AG09309 (cell line): ENCODE results near the gene UBE2E2.

Experiments used
- DNase-seq: peaks from one replicate; pipeline ENCODE4 v3.0.0-alpha.2; 2010; ENCODE audit warnings: low read depth
- H3K4me3 ChIP-seq: 2 replicates; pipeline ENCODE4 v1.5.1; 2011; ENCODE audit warnings: mild to moderate bottlenecking, low read depth, low read length, moderate library complexity; ENCODE audit not compliant: control insufficient read depth
- TF ChIP-seq, protein P1 (sequence below): IDR thresholded peaks from 2 replicates; pipeline ENCODE4 v1.5.1; 2011; ENCODE audit warnings: mild to moderate bottlenecking, low read depth, low read length, inconsistent platforms; ENCODE audit not compliant: insufficient read depth, control insufficient read depth; ENCODE audit errors: missing control alignments

UBE2E2 gene

DNA sequence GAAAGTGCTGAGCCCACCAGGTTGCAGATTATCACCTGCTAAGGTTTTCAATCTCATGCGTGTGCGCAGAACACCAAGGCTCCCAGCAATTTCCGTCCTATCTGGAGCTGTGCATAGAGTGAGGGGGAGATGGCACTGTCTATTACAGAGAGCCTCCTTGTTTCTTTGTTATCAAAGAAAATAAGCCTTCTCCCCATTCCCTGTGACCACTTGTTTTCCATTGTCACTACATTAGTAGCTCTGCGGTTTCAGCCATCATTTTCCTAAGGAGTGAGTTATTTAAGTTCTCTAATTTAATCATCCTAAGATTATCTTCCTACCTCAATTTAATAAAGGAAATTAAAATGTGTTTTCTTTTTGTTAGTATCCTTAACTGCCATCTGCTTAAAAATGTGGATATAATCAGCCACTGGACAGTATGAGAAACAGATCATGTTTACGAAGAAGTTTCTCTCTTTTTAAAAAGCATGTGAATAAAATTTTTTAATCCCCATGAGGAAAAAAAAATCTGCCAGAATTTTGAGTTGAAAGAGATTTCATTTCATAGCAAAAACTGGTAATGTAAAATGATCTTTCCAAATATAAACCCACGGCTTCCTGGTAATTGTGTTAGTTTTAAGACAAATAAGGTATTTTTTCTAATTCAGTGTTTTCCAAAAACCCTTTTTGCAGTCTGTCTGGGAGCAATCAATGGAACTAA is 430.3 kb downstream of the UBE2E2 start:
- TF ChIP-seq, protein P1, sequence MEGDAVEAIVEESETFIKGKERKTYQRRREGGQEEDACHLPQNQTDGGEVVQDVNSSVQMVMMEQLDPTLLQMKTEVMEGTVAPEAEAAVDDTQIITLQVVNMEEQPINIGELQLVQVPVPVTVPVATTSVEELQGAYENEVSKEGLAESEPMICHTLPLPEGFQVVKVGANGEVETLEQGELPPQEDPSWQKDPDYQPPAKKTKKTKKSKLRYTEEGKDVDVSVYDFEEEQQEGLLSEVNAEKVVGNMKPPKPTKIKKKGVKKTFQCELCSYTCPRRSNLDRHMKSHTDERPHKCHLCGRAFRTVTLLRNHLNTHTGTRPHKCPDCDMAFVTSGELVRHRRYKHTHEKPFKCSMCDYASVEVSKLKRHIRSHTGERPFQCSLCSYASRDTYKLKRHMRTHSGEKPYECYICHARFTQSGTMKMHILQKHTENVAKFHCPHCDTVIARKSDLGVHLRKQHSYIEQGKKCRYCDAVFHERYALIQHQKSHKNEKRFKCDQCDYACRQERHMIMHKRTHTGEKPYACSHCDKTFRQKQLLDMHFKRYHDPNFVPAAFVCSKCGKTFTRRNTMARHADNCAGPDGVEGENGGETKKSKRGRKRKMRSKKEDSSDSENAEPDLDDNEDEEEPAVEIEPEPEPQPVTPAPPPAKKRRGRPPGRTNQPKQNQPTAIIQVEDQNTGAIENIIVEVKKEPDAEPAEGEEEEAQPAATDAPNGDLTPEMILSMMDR = no peak
- no peak for DNase-seq

DNA sequence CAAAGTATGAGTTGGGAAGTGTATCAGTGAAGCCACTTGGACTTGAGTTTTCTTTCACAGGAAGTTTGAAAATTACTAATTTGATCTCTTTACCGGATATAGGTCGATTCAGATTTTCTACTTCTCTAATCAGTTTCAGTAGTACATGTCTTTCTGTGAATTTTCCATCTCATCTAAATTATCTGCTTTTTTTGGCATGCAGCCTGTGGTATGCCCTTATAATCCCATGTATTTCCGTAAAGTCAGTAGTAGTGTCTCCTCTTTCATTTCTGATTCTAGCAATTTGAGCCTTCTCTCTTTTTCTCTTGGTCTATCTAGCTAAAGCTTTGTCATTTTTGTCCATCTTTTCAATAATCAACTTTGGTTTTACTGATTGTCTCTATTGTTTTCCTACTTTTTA is 434.2 kb downstream of the UBE2E2 start:
- TF ChIP-seq, protein P1 = no peak
- DNase-seq = no peak
- no peak overlapping the region for H3K4me3 ChIP-seq

More for the DNA sequence above, 430.3 kb downstream of the UBE2E2 start:
- H3K4me3 ChIP-seq = no peak overlapping the region

DNA sequence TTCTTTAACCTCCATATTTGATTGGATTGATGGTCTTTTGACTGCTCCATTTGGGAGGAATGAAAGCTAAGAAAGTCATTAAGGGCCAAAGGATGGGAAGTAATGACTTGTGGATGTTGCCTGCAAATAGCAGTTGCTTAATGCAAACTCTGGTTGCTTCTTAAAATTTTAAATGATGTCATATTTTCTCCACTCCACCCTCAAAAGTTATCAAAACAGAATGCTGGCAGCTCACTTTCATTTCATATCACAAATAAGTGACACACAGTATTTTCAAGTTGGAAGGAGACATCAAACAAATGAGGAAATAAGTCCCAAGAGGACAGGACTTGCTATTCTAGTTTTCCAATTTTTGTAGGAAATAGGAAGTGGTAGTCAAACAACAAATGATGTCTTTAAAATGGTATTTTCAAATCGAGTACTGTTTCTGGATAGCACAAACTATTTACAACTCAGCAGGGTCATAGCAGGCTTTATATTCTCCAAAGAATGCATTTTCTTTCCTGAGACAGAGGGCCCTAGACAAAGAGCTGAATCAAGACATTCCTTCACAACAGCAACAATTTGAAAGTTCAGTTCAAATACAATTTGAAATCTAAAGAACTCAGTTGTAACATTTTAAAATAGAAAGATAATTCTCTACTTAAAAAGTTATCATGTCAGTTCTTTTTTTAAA is 437.5 kb downstream of the UBE2E2 start:
- no peak for DNase-seq
- TF ChIP-seq, protein P1 = no peak
- no peak overlapping the region for H3K4me3 ChIP-seq
